Mucosa of rectum (tissue), 2 donors: Measurements from ENCODE around the gene LILRB1.

ENCODE experiments used
- H3K27ac ChIP-seq, 2 donors: one replicate each; pipeline ENCODE4 v1.7.0; 2013; ENCODE audit warnings: inconsistent platforms in 2 of 2, low read depth in 2 of 2, low read length in 2 of 2
- H3K27me3 ChIP-seq, 2 donors: one replicate each; pipeline ENCODE4 v1.7.0; 2013; ENCODE audit warnings: low read length in 2 of 2; ENCODE audit not compliant: control insufficient read depth in 2 of 2, insufficient read depth in 2 of 2
- H3K36me3 ChIP-seq, 2 donors: one replicate each; pipeline ENCODE4 v1.7.0; 2013; ENCODE audit warnings: low read length in 2 of 2; ENCODE audit not compliant: control insufficient read depth in 2 of 2, insufficient read depth in 2 of 2
- H3K4me1 ChIP-seq, 2 donors: one replicate each; pipeline ENCODE4 v1.7.0; 2013; ENCODE audit warnings: low read length in 2 of 2, mild to moderate bottlenecking in 1 of 2; ENCODE audit not compliant: control insufficient read depth in 2 of 2, insufficient read depth in 2 of 2
- H3K4me3 ChIP-seq, 2 donors: one replicate each; pipeline ENCODE4 v1.7.0; 2013; ENCODE audit warnings: low read length in 2 of 2
- H3K9ac ChIP-seq, 2 donors: one replicate each; pipeline ENCODE4 v1.7.0; 2013; ENCODE audit warnings: low read length in 2 of 2, low read depth in 1 of 2, mild to moderate bottlenecking in 1 of 2
- H3K9me3 ChIP-seq, 2 donors: one replicate each; pipeline ENCODE4 v1.7.0; 2013; ENCODE audit warnings: low read length in 2 of 2; ENCODE audit not compliant: control insufficient read depth in 2 of 2
- donor health status: healthy.
- donor health status: Normal muscosa, but diverticular disease.

The LILRB1 gene

GRCh38 chr19:54607785-54608150, 22.5 kb upstream of the LILRB1 start:
- peaks cover 0 to 2% of the 10 kb centered on the region in 2 donors for H3K9me3 ChIP-seq
- no peak overlapping the region for H3K4me3 ChIP-seq
- no peak overlapping the region for H3K27ac ChIP-seq
- H3K9ac ChIP-seq, result no peak overlapping the region
- no peaks in the 10 kb centered on the region for H3K4me1 ChIP-seq
- no peaks in the 10 kb centered on the region for H3K36me3 ChIP-seq
- H3K27me3 ChIP-seq, result no peaks in the 10 kb centered on the region

- Histone ChIP-seq H3K9ac (no peak overlapping the region), H3K36me3 (no peaks in the 10 kb centered on the region), H3K4me1 (no peaks in the 10 kb centered on the region), H3K9me3 (peaks cover 0 to 2% of the 10 kb centered on the region in 2 donors), H3K27me3 (no peaks in the 10 kb centered on the region), H3K27ac (no peak overlapping the region), H3K4me3 (no peak overlapping the region)
Observed at GRCh38 chr19:54608205-54608604, 22.1 kb upstream of the LILRB1 start.

GRCh38 chr19:54608792-54609191, 21.5 kb upstream of the LILRB1 start:
- H3K9me3 ChIP-seq, result peaks cover 0 to 2% of the 10 kb centered on the region in 2 donors
- no peaks in the 10 kb centered on the region for H3K36me3 ChIP-seq
- no peak overlapping the region for H3K27ac ChIP-seq
- H3K4me1 ChIP-seq, result no peaks in the 10 kb centered on the region
- no peak overlapping the region for H3K9ac ChIP-seq
- no peaks in the 10 kb centered on the region for H3K27me3 ChIP-seq
- no peak overlapping the region for H3K4me3 ChIP-seq

DNA sequence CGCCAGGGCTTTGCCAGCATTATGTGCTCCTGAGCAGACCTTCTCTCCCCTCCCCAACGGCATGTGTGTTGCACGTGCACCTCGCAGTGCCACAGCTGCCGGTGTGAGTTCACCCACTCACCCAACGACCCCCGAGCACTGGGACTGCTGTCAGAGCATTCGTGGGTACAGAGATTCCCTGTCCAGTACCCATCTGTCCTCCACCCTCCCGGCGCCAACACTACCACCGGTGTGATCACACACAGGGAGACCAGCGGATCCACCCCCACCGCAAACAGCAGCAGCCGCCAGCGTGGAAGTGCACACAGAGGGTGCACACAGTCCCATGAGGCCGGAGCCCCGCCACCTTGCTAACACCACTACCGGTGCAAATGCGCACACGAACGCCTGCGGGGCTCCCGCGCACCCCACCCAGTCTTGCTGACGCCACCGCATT, 20.9 kb upstream of the LILRB1 start:
- Histone ChIP-seq H3K27ac (no peak overlapping the region), H3K4me3 (no peak overlapping the region), H3K9me3 (peaks cover 0 to 2% of the 10 kb centered on the region in 2 donors)

DNA sequence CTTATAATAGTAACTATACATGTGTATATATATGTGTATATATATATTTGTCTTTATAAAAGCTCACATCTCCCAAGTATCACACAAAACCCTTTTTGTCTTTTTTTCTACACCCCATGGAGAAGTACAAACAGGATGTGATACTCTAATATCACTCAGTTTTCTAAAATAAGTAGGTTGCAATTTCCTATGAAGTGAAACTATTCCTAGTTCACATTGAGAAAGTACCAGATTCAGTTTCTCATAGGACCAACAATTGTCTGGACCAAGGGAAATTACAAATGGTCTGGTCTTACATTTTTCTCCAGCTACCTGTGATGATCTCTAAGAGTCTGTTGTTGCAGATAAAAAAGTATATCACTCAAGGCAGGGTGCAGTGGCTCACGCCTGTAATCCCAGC, 17.9 kb upstream of the LILRB1 start:
- Histone ChIP-seq H3K9ac (no peak overlapping the region), H3K9me3 (peaks cover 0 to 2% of the 10 kb centered on the region in 2 donors), H3K4me1 (no peaks in the 10 kb centered on the region), H3K27me3 (no peaks in the 10 kb centered on the region), H3K27ac (no peak overlapping the region), H3K4me3 (no peak overlapping the region), H3K36me3 (no peaks in the 10 kb centered on the region)

More for the DNA sequence above, 20.9 kb upstream of the LILRB1 start:
- H3K9ac ChIP-seq, result no peak overlapping the region
- no peaks in the 10 kb centered on the region for H3K36me3 ChIP-seq
- no peaks in the 10 kb centered on the region for H3K27me3 ChIP-seq
- no peaks in the 10 kb centered on the region for H3K4me1 ChIP-seq

GRCh38 chr19:54614726-54615125, 15.6 kb upstream of the LILRB1 start:
- Histone ChIP-seq H3K9me3 (peaks cover 0 to 1% of the 10 kb centered on the region in 2 donors), H3K27me3 (no peaks in the 10 kb centered on the region), H3K4me3 (no peak overlapping the region), H3K36me3 (no peaks in the 10 kb centered on the region), H3K9ac (no peak overlapping the region), H3K4me1 (no peaks in the 10 kb centered on the region), H3K27ac (no peak overlapping the region)

DNA sequence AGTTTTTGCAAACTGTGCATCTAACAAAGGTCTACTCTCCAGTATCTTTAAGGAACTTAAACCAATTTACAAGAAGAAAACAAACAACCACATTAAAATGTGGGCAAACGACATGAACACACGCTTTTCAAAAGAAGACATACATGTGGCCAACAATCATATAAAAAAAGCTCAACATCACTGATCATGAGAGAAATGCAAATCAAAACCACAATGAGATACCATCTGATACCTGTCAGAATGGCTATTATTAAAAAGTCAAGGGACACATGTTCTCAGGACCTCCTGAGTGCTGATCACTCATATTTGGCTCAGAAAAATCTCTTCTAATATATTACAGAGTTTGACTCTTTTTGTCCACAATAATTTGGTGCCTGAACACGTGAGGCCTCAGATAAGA, 14.2 kb upstream of the LILRB1 start:
- no peaks in the 10 kb centered on the region for H3K9me3 ChIP-seq
- H3K27ac ChIP-seq, result peak overlapping the region; percentile 43 to 63
- no peaks in the 10 kb centered on the region for H3K27me3 ChIP-seq
- no peak overlapping the region for H3K9ac ChIP-seq
- no peak overlapping the region for H3K4me3 ChIP-seq
- no peaks in the 10 kb centered on the region for H3K36me3 ChIP-seq
- no peaks in the 10 kb centered on the region for H3K4me1 ChIP-seq

GRCh38 chr19:54616821-54617560, 13.3 kb upstream of the LILRB1 start:
- no peaks in the 10 kb centered on the region for H3K36me3 ChIP-seq
- H3K4me3 ChIP-seq, result peak overlapping the region in 1 of 2 donors; percentile 56
- peak overlapping the region; percentile 43 to 63 for H3K27ac ChIP-seq
- no peaks in the 10 kb centered on the region for H3K4me1 ChIP-seq
- H3K9me3 ChIP-seq, result no peaks in the 10 kb centered on the region
- no peak overlapping the region for H3K9ac ChIP-seq
- no peaks in the 10 kb centered on the region for H3K27me3 ChIP-seq

DNA sequence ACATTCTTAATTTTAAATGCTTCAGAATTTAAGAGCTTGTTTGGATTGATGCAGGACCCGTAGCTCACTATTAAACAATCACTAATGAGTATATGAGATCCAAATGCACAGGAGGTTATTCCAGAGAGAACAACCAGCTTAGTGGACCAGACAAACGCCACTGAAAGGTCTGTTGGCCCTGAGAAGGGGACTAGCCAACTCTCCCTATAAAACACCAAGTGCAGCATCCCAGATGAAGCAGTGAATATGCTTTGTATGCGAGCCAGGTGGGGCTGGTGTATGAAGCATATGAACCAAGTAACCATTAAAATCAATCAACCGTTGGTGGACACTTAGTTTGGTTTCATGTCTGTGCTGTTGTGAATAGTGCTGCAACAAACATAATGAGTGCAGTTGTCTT, 9.8 kb upstream of the LILRB1 start:
- Histone ChIP-seq H3K9ac (no peak overlapping the region), H3K4me1 (no peaks in the 10 kb centered on the region), H3K9me3 (no peaks in the 10 kb centered on the region), H3K36me3 (no peaks in the 10 kb centered on the region), H3K27me3 (no peaks in the 10 kb centered on the region), H3K27ac (no peak overlapping the region), H3K4me3 (no peak overlapping the region)

DNA sequence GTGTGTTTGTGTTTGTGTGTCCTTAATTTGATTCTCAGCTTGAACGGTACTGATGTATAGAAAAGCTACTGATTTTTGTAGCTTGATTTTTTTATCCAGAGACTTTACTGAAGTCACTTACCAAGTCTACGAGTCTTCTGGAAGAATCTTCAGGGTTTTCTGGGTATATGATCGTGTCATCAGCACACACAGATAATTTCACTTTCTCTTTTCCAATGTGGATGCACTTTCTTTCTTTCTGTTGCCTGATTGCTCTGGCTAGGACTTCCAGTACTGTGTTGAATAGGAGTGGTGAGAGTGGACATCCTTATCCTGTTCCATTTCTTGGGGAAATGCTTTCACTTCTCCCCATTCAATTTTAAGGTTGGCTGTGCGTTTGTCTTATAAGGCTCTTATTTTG, 7.9 kb upstream of the LILRB1 start:
- H3K36me3 ChIP-seq, result no peaks in the 10 kb centered on the region

More for the DNA sequence above, 7.9 kb upstream of the LILRB1 start:
- Histone ChIP-seq H3K27ac (no peak overlapping the region), H3K27me3 (no peaks in the 10 kb centered on the region), H3K4me1 (no peaks in the 10 kb centered on the region), H3K9me3 (no peaks in the 10 kb centered on the region), H3K9ac (no peak overlapping the region), H3K4me3 (no peak overlapping the region)
